Sciatic nerve (tissue), 2 donors: ENCODE results near the gene KRT6C. TPM values are rescaled to one million over a fixed set of nuclear protein-coding genes. Genes with fewer than 3 reads are reported as not detected.
"Not testable (repeated sequence)": the region's sequence is repeated elsewhere in the genome, so short reads cannot be mapped to it uniquely, and the experiment has no call there.

Experiments
- ATAC-seq: fragments of 200-7000 bp; cut with Tn5 transposase; one replicate; pipeline ENCODE4 v1.9.1; 2020; ENCODE audit warnings: mild to moderate bottlenecking, moderate library complexity
- DNase-seq: peaks from one replicate; pipeline ENCODE4 v3.0.0-alpha.2; 2020; ENCODE audit warnings: low spot score
- intact Hi-C: fragments of 100-400 bp; cut with DNase I; formaldehyde crosslinking; loops from one replicate; pipeline ENCODE4 v1.14.2; 2022
- total RNA-seq: library from RNA; stranded (reverse); fragmentation: NEBNext Ultra II Directional; extraction: Animal tissue kit (Norgen Biotek cat#: 25700); gene quantifications from one replicate; pipeline ENCODE4 v1.2.1, GENCODE V29; 2021
- donor health status: DM: no; HTN: no; CAD: no.
- donor health status: DM: no; HTN: no; CAD: no.

Gene KRT6C
- total RNA-seq, 1 donor from 2014 or later, result not detected

DNA sequence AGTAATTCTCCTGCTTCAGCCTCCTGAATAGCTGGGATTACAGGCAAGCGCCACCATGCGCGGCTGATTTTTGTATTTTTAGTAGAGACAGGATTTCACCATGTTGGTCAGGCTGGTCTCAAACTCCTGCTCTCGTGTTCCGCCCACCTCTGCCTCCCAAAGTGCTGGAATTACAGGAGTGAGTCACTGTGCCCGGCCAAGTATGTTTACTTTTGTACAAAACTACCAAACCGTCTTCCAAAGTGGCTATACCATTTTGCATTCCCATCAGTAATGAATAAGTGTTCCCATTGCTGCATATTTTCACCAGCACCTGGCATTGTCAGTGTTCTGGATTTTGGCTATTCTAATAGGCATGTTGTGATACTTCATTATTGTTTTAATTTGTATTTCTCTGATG, 27.9 kb upstream of the KRT6C start:
- intact Hi-C loops, result no loop called here
- no peak for DNase-seq

DNA sequence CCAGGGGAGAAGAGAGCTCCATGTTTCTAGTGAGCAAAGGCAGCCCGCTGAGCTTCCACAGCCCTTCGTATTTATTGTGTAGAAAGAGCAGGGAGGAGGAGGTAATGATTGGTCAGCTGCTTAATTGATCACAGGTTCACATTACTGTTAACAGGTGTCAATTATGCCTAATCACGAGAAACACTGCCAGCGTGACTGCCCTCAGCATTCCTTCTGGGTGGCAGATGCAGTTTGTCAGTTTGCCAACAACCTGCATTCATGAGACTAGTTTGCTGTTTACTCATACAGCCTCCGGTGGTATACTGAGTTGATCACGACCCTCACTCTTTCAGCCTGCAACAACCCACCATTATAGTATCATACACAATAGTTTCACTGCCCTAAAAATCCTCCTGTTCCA, 27.0 kb upstream of the KRT6C start:
- DNase-seq, ATAC-seq, intact Hi-C loops: not testable (repeated sequence)

More for the DNA sequence above, 27.9 kb upstream of the KRT6C start:
- ATAC-seq, result no peak

DNA sequence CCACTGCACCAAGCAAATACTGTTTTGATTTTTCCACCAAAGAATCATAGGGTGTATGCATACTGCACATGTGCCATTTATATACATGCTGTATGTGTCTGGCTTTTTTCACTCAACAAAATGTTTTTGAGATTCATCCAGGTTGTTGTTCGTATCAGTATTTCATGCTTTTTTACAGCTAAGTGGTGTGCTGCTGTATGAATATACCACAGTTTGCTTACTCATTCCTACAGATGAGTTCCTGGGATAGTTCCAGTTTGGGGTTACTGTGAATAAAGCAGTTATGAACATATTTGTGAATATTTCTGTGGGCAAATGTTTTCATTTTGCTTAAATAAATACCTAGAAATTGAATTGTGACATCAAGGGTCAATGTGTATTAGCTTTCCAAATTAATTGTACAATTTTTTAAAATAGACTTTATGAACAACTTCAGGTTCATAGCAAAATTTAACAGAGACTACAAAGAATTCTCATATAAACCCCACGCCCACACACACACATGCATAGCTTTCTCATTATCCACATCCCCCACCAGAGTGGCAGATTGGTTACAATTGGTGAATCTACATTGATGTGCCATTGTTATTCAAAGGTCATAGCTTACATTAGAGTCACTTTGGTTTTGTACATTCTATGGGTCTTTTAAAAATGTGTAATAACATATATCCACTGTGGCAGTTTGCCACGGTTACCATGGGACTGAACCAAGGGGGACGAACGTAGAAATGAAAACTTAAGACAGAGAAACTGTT, 26.4 kb upstream of the KRT6C start:
- ATAC-seq (no peak), DNase-seq (no peak)
- intact Hi-C loops, result no loop called here

DNA sequence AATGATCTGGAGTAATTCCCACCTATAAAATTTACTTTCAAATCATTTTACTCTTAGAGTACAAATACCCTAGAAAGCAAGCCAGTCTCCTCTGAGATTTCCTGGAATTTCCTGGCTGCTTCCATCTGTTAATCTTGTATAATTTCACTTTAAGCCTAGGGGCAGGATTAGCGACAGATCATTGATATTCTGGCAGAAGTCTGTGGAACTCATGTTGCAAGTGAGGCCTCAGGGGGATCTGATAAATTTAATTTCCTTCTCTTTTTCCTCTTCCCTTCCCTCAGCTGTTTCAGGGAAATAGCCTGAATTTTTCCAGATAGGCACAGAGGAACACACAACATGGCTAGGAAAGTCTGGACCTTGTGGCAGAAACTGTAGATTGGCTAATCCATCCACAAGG, 25.3 kb upstream of the KRT6C start:
- intact Hi-C loops, result no loop called here
- DNase-seq (no peak), ATAC-seq (no peak)

DNA sequence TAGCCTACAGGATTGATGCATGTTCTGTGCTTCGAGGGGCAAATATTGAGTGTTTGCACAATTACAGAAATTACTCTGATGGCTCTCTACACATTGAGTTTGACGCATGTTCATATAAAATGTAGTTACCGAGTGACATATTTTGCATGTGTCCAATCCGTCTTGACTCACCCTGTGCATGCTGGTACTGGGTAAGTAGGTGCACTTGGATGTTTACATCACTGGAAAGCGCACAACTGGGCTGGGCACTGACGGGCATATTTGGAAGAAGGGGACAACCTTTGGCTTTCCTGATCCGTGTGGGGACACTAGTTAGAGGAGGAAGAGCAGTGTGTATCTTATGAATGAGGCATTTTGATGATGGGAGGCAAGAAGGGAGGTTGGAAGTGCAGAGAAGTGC, 24.4 kb upstream of the KRT6C start:
- ATAC-seq, result no peak
- no peak for DNase-seq
- intact Hi-C loops, result no loop called here

DNA sequence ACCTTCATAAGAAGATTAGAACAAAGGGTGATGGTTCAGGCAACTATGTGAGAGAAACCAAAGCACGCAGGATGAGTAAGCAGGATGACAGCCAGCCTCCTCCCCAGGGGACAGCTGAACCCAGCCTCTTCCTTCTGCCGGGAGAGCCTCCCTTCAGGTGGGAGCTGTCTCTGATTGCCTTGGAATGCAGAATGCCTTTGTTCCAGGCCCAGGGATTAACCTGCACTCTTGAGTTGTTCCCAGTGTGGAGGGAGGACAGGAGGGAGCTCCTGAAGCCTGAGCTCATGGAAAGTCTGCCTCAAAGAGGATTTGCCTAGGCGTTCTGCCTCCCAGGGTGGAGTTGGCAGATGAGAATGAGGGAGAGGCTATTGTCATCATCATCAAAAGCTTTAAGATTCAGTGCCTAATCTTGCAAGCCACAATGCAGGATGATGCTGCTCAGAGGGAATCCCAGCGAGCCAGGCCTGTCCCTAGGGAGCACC, 23.0 kb upstream of the KRT6C start:
- DNase-seq (no peak), ATAC-seq (peak; percentile 76)
- intact Hi-C loops, result no loop called here

DNA sequence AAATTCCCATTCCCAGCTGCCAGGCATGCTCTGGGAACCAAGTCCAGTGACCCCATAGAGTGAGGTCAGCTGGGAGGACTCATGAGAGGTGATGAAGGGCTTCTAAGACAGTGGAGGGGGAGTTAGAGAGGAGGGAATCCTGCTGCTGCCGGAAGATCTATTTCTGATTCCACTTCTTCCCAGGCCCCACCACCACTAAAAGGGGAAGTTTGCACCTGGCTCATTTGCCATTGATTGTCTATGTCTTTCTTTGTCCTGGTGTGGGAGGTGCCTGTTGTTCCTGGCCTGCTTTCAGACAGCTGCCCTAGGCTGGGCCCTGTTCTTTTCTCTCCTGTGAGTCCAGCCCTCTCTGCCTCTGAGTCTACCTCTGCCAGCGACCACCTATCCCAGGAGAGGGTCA, 22.4 kb upstream of the KRT6C start:
- intact Hi-C loops, result no loop called here
- DNase-seq (no peak), ATAC-seq (peak; percentile 27)

DNA sequence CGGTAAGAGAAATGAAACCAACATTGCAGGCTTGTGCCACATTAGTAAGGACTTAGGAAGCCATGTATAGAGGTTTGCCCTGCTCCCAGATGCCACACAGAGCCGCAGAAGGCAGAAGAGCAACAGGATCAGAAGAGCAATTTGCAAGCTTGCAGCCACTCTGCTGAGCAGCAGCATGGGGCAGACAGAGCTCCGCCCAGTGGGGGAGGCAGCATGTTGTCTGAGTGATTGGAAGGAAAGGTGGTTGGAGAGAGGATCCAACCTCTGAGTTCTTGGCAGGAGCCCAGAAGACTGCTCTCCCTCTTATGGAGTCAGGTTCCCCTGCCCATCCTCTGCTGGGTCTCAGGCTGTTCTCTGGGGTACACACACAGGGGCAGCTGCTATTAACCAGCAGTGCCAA, 21.8 kb upstream of the KRT6C start:
- intact Hi-C loops, result no loop called here
- DNase-seq (no peak), ATAC-seq (peak; percentile 30)

DNA sequence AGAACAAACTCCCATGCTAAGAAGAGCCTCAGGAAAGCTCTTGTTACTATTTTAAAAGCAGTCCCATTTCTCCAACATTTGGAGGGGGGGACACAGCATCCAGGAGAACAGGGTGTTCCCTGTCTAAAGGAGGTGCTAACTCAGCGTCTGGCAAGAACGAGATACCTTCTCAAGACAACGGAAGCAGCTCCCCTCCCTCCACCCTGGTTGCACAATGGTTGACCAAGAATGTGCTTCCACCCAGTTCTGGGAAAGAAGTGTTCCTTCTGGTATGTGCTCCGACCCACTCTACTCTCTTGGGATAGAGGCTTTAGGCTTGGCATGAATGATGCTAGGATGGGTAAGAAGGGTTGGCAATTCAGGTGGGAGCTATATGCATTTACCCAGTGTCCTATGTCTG, 20.9 kb upstream of the KRT6C start:
- ATAC-seq, result peak; percentile 85
- intact Hi-C loops, result no loop called here
- no peak for DNase-seq

DNA sequence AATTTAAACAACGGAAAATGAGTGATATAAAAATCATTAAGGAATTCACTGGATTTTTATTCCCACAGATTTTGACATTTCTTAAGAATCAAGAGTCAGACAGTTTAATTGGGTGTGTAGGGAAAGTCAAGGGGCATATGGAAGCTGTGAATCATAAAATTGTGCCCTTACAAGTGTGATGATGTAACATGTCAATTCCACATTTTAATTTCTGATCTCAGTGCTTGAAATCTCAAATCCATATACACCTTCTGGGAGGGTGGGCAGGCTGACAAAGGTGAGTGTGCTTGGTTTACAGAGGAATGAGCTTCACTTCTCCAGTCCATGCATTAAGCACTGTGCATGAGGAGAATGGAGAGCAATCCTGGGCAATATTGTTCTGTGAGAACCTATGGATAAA, 20.5 kb upstream of the KRT6C start:
- intact Hi-C loops, result no loop called here
- DNase-seq, result no peak
- no peak for ATAC-seq

DNA sequence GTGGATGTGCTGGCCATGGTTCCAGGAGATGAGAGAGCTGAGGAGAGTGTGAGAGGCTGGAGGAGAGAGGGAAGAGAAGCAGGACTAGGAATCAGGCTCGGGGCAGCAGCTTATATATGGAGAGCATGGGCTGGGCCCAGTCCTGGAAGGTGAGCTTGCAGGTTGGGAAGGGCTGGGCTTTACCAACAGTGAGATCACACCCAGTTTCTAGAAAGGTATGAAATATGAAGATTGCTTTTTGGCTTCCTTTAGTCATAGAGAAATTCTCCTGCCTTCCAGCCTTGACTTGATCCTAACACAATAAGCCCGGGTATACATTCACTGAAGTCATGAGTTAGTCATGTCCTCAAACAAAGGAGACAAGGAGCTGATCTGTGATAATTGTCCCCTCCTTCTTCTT, 19.6 kb upstream of the KRT6C start, which contains the start of gene KRT6A:
Gene KRT6A, minus strand, starts transcription at position 86 of the 400 bp plus-strand sequence. Its CDS starts 69 bp downstream, at position 17.
- no peak for DNase-seq
- ATAC-seq, result no peak
- intact Hi-C loops, result no loop called here

DNA sequence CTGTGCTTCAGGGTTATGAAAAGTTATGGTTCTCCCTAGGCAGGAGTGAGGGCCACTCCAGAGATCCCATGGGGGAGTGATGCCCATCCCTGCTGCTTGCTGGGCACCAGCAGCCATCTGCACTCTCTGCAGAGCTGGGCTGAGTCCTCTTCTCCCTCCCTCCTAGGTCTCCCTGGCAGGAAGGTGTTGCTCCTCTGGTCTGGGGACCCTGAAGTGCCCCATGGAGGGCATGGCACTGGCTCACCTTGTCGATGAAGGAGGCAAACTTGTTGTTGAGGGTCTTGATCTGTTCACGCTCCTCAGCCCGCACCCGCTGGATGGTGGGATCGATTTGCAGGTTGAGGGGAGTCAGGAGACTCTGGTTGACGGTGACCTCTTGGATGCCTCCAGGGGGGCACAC, 18.8 kb upstream of the KRT6C start:
- DNase-seq, ATAC-seq, intact Hi-C loops: not testable (repeated sequence)

DNA sequence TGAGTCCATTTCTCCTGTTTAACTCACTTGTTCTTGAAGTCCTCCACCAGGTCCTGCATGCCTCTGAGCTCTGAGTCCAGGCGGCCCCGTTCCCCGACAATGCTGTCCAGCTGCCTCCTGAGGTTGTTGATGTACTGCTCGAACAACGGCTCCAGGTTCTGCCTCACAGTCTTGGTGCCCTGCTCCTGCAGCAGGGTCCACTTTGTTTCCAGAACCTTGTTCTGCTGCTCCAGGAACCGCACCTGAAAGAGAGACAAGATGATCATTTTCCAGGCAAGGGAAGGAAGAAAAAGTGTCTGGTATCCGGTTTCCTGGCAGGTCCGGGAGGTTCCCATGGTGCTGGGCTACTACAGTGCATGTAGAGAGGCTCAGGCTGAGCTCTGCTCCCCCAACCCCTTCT, 17.9 kb upstream of the KRT6C start:
- DNase-seq, intact Hi-C loops, ATAC-seq: not testable (repeated sequence)

DNA sequence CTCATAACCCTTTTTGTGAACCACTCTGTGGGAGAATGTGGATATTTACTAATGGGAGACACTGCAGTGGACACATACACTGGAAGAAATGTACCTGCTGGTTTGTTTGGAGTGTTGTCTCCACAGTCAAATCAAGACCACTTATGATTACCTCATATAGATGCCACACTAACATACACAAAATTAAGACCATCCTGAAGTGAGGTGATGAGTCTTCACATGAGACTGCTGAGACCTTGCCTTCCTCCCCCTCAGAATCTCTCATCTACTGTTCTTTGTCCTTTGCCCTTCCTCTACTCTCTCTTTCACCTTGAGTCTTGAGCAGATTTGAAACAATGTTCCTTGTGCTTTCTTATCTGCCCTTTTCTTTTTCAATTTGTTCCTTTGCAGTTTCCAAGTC, 15.1 kb upstream of the KRT6C start:
- DNase-seq (no peak), ATAC-seq (no peak)
- intact Hi-C loops, result no loop called here

DNA sequence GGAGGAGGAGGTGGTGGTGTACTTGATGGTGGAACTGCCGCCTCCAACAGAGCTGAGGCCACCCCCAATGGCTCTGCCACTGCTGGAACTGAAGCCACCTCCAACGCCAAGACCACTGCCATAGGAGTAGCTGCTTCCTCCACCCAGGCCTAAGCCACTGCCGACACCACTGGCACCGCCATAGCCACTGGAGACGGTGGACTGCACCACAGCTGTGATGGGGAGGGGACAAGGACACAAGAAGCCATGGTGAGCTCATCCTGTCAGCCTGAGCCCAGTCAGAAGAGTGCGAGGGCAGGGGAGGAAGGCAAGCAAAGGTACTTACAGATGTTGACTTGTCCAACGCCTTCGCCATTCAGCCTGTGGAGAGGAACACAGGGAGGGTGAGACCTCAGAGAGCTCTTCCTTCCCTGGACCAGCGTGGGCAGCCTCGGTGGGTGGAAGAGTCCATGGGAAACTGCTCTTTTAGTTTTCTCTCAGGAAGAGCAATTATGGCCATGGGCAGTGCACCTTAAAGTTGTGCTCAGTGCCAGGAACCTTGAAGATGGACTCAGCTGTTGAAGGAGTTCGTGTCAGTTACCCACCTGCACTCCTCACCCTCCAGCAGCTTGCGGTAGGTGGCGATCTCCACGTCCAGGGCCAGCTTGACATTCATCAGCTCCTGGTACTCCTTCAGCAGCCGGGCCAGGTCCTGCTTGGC, 14.3 kb upstream of the KRT6C start:
- intact Hi-C loops, DNase-seq, ATAC-seq: not testable (repeated sequence)

DNA sequence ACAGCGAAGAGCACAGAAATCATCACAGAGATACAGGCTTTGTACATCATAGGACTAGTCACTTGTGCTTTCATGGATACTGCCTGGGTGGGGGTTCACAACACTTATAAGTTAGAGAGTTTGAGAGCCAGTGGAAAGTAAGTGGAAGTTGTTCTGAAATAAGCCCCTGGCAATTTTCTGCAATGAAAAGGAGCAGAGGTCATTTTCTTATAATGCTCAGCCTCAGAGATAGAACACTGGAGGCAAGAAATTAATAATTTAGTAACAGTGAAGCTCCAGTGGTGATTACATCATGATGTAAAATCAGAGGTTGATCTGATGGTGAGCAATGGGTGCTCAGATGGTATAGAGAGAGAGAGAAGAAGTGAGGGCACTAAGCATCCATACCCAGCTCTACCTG, 13.6 kb upstream of the KRT6C start:
- intact Hi-C loops, result no loop called here
- DNase-seq (no peak), ATAC-seq (no peak)

DNA sequence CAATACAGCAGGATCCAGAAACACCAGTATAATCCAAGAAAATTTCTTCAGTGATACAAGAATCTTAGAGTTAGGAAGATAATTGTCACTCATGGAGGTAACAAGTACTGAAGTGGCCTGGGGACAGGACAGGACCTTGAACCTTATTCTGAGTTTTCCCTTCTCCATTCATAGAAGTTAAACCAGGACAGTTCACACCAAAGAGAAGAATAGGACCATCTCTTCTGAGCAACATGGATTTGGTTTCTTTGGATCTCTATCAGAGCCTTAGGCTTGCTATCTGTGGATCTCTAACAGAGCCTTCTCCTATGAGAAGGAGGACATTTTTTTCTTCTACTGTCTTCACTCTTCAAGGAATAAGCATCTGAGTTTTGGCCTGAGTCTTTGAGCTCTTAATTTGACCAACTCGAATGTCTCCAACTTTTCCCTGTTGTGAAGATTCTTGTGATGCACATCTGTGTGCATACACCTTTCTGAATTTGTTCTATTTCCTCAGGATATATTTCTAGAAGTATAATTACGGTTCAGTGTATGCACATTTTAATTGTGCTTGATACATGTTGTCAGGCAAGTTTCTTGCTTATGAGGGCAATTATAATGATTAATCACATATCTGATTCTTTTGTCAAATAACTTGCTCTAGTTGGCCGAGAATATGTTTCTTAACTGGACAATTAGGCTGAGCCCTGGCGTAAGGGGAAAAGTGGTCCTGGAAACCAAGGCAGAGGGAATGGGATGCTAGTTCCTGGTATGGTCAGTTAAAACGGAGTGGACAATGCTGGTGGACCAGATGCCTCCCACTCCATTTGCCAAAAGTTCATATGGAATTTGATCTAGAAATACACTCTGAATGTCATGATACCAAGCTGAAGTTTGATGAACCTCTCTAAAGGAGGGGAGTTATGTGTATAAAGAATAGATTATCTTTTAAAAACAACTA, 12.8 kb upstream of the KRT6C start:
- ATAC-seq (no peak), DNase-seq (no peak)
- intact Hi-C loops, result no loop called here

DNA sequence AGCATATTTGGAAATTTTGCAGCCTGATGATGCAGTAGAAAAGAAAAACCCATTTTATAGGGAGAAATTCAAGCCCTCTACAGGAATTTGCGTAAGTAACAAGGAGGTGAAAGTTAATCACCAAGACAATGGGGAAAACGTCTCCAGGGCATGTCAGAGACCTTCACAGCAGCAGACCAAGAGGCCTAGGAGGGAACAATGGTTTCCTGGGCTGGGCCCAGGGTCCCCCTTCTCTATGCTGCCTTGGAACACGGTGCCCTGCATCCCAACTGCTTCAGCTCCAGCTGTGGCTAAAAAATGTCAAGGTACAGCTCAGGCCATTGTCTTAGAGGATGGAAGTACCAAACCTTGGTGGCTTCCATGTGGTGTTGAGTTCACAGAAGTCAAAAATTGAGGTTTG, 6.5 kb upstream of the KRT6C start:
- DNase-seq, result no peak
- intact Hi-C loops, result no loop called here
- ATAC-seq, result no peak

DNA sequence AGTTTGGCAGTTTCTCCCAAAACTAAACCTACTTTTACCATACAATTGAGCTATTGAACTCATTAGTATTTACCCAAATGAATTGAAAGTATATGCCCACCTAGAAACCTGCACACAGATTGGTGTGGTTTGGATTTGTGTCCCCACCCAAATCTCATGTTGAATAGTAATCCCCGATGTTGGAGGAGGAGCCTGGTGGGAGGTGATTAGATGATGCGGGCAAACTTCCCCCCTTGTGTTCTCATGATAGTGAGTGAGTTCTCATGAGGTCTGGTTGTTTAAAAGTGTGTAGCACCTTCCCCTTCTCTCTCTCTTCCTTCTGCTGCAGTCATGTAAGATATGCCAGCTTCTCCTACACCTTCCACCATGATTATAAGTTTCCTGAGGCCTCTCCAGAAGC, 4.0 kb upstream of the KRT6C start:
- intact Hi-C loops, result no loop called here
- no peak for DNase-seq
- no peak for ATAC-seq
